ENCODE data around the gene INSRR. TPM values are rescaled to one million over a fixed set of nuclear protein-coding genes. Genes with fewer than 3 reads are reported as not detected.

The INSRR gene
- total RNA-seq: not detected in 2 replicates

DNA sequence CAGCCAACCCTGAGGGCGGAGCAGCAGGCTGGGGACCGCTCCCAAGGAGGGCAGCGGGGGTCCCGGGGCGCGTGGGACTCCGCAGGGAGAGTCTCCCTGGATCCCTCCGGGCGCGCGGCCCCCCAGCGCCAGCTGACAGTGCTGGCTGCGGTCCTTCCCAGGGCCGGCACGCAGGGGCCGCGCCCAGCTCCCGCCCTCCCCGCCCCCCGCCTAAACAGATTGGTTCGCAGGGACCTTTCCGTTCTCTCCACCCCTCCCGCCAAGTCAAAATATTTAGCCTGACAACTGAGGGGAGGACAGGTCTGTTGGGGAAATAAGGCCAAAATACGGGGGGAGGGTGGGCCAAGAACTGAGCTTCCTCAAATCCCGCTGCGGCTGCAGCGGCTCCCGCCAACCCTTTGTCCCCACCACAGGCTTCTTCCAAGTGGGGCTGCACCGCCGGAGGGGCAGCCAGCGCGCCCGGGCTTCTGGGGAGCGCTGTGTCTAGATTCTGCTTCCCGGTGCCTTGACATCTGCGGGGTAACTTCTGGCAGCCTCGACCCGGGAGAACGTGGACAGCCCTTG lies at the start of gene INSRR:
Gene INSRR, minus strand, starts transcription at position 159 of the 564 bp plus-strand sequence. CDS start 496 bp downstream, outside the sequence.
- Histone ChIP-seq H3K4me3 (ENCODE audit: low read depth, low read length) (no peak within 1 kb of the TSS), H3K36me3 (ENCODE audit: control insufficient read depth, insufficient read depth, low read length) (no peaks in the 10 kb centered on the region), H3K27me3 (ENCODE audit: control insufficient read depth, insufficient read depth, low read length) (peaks cover 75% of the 10 kb centered on the region)
- DNase-seq (ENCODE audit: low read depth): no peak
- TF ChIP-seq, protein P1, sequence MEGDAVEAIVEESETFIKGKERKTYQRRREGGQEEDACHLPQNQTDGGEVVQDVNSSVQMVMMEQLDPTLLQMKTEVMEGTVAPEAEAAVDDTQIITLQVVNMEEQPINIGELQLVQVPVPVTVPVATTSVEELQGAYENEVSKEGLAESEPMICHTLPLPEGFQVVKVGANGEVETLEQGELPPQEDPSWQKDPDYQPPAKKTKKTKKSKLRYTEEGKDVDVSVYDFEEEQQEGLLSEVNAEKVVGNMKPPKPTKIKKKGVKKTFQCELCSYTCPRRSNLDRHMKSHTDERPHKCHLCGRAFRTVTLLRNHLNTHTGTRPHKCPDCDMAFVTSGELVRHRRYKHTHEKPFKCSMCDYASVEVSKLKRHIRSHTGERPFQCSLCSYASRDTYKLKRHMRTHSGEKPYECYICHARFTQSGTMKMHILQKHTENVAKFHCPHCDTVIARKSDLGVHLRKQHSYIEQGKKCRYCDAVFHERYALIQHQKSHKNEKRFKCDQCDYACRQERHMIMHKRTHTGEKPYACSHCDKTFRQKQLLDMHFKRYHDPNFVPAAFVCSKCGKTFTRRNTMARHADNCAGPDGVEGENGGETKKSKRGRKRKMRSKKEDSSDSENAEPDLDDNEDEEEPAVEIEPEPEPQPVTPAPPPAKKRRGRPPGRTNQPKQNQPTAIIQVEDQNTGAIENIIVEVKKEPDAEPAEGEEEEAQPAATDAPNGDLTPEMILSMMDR (IDR thresholded peaks at IDR 0.05; ENCODE audit: insufficient read depth, low read length, poor library complexity, severe bottlenecking): no peak

DNA sequence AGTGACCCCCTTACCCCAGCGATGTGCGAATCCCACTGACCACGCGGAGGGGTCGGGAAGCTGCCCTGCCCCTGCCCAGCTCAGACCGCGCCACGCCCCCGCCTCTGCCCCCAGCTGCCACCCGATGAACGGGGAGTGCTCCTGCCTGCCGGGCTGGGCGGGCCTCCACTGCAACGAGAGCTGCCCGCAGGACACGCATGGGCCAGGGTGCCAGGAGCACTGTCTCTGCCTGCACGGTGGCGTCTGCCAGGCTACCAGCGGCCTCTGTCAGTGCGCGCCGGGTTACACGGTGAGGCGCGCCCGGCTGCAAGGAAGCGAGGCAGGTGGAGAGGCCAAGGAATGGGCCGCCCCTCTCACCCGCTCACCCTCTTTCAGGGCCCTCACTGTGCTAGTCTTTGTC lies 49.6 kb upstream of the INSRR start:
- H3K4me3 ChIP-seq (ENCODE audit: low read depth, low read length): no peak overlapping the region
- no peaks in the 10 kb centered on the region for H3K27me3 ChIP-seq (ENCODE audit: control insufficient read depth, insufficient read depth, low read length)
- no peak for DNase-seq (ENCODE audit: low read depth)
- no peaks in the 10 kb centered on the region for H3K36me3 ChIP-seq (ENCODE audit: control insufficient read depth, insufficient read depth, low read length)
- TF ChIP-seq, protein P1 (IDR thresholded peaks at IDR 0.05; ENCODE audit: insufficient read depth, low read length, poor library complexity, severe bottlenecking): no peak

DNA sequence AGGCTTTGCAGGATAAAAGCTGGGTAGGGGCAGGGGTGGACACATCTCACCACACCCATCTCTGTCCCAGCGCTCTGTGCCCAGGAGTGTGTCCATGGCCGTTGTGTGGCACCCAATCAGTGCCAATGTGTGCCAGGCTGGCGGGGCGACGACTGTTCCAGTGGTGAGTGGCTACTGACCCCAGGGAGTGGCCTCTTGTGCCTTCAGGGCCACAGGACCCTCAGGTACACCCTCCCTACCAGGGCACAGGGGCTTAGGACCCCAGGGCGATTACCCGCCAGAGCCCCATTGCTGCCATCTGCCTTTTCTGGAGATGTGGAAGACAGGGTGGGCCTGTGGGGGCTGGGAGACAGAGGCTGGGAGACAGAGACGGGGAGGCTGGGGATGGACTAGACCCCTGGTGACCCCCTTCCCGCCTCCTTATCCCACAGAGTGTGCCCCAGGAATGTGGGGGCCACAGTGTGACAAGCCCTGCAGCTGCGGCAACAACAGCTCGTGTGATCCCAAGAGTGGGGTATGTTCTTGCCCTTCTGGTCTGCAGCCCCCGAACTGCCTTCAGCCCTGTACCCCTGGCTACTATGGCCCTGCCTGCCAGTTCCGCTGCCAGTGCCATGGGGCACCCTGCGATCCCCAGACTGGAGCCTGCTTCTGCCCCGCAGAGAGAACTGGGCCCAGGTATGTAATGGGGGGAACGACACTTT lies 47.4 kb upstream of the INSRR start:
- no peaks in the 10 kb centered on the region for H3K27me3 ChIP-seq (ENCODE audit: control insufficient read depth, insufficient read depth, low read length)
- DNase-seq (ENCODE audit: low read depth): no peak
- no peak overlapping the region for H3K4me3 ChIP-seq (ENCODE audit: low read depth, low read length)
- H3K36me3 ChIP-seq (ENCODE audit: control insufficient read depth, insufficient read depth, low read length): no peaks in the 10 kb centered on the region
- TF ChIP-seq, protein P1 (IDR thresholded peaks at IDR 0.05; ENCODE audit: insufficient read depth, low read length, poor library complexity, severe bottlenecking): no peak

DNA sequence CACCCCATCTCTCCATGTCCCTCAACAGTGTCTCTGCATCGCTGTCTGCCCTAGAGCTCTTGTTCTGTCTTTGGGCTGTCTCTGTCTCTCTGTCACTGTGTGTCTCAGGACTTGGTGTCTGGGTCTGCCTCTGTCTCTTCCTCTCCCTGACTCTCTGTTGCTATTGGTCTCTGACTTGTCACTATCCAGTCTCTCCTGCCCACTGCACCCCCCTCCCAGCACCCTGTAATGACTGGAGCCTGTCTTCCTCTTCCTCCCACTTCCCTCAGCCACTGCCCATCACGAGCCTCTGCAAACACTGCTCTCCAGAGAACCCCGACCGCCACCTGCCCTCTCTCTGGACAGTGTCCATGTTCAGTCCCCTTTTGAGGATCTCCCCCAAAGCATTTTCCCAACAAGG lies 46.7 kb upstream of the INSRR start:
- Histone ChIP-seq H3K4me3 (ENCODE audit: low read depth, low read length) (no peak overlapping the region), H3K27me3 (ENCODE audit: control insufficient read depth, insufficient read depth, low read length) (no peaks in the 10 kb centered on the region), H3K36me3 (ENCODE audit: control insufficient read depth, insufficient read depth, low read length) (no peaks in the 10 kb centered on the region)
- DNase-seq (ENCODE audit: low read depth): no peak
- TF ChIP-seq, protein P1 (IDR thresholded peaks at IDR 0.05; ENCODE audit: insufficient read depth, low read length, poor library complexity, severe bottlenecking): no peak

DNA sequence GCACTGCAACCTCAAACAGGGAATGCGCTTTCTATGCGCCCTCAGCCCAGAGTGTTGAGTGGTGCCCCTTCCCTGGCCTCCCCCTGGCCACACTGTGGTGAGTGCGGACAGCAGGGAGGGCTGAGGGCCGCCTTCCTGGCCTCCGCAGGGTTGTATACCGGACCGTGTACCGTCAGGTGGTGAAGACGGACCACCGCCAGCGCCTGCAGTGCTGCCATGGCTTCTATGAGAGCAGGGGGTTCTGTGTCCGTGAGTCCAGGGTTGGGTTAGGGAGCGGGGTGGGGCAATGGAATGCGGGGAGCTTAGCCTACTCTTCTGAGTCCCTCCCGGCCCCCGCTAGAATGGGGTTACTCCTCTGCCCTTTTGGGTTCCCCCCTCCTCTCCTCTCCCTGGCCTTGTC lies 46.3 kb upstream of the INSRR start:
- Histone ChIP-seq H3K4me3 (ENCODE audit: low read depth, low read length) (no peak overlapping the region), H3K27me3 (ENCODE audit: control insufficient read depth, insufficient read depth, low read length) (no peaks in the 10 kb centered on the region), H3K36me3 (ENCODE audit: control insufficient read depth, insufficient read depth, low read length) (no peaks in the 10 kb centered on the region)
- TF ChIP-seq, protein P1 (IDR thresholded peaks at IDR 0.05; ENCODE audit: insufficient read depth, low read length, poor library complexity, severe bottlenecking): no peak
- no peak for DNase-seq (ENCODE audit: low read depth)

All from kidney epithelial cell (primary cell).